Fibroblast of pulmonary artery (primary cell): ENCODE data around the gene CHAT.

ENCODE experiments used
- DNase-seq: peaks from one replicate; pipeline ENCODE4 v3.0.0-alpha.2; 2010; ENCODE audit warnings: low read depth
- H3K4me3 ChIP-seq: replicated peaks from 2 replicates; pipeline ENCODE4 v1.5.1; 2011; ENCODE audit warnings: low read depth, mild to moderate bottlenecking, control low read depth, low read length, moderate library complexity
- TF ChIP-seq, protein P1 (sequence below): IDR thresholded peaks from 2 replicates; pipeline ENCODE4 v1.5.1; 2011; ENCODE audit warnings: mild to moderate bottlenecking, control low read depth, low read length, inconsistent platforms; ENCODE audit errors: missing control alignments

Gene CHAT

GRCh38 chr10:49694466-49694865 lies 80.6 kb downstream of the CHAT start:
- H3K4me3 ChIP-seq: no peak overlapping the region
- TF ChIP-seq, protein P1, sequence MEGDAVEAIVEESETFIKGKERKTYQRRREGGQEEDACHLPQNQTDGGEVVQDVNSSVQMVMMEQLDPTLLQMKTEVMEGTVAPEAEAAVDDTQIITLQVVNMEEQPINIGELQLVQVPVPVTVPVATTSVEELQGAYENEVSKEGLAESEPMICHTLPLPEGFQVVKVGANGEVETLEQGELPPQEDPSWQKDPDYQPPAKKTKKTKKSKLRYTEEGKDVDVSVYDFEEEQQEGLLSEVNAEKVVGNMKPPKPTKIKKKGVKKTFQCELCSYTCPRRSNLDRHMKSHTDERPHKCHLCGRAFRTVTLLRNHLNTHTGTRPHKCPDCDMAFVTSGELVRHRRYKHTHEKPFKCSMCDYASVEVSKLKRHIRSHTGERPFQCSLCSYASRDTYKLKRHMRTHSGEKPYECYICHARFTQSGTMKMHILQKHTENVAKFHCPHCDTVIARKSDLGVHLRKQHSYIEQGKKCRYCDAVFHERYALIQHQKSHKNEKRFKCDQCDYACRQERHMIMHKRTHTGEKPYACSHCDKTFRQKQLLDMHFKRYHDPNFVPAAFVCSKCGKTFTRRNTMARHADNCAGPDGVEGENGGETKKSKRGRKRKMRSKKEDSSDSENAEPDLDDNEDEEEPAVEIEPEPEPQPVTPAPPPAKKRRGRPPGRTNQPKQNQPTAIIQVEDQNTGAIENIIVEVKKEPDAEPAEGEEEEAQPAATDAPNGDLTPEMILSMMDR: no peak

DNA sequence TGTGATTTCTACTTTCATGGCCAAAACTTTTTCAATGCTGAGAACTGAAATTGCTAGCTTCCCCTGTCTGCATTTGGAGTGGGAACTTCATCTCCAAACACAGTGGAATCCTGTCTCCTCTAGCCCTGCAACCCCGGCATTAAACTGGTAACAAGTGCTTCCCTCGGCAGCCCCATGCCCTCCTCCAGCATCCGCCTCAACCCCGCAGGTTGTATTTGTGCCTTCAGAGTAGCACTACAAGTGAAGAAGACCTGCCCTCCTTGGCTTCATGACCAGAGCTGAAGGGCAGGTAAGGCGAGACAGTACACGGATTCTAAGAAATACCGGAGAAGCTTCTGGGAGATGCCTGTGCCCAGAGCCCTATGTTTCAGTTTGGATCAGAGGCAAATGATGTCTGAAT lies 82.5 kb downstream of the CHAT start:
- TF ChIP-seq, protein P1: no peak
- no peak for DNase-seq
- H3K4me3 ChIP-seq: no peak overlapping the region

More at GRCh38 chr10:49694466-49694865, 80.6 kb downstream of the CHAT start:
- DNase-seq: no peak

DNA sequence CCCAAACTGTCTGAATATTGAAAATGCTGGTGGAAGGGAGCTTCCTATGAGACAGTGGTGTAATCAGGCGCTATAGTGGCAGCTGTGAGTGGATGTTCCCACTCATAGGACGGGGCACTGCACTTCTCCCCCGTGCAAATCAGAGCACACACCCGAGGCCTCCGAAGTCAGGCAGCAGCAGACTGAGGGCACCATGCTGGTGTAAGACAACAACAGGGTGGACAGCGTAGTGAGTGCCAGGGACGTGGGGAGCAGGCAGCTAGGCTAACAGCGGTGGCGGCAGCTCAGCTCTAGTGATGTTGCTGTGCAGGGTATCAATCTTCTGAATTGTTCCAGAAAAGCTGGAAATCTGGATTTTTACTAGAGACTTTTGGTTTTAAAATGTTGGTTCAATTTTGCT lies 84.8 kb downstream of the CHAT start:
- no peak overlapping the region for H3K4me3 ChIP-seq
- DNase-seq: no peak
- TF ChIP-seq, protein P1: no peak

GRCh38 chr10:49700211-49700610 lies 86.4 kb downstream of the CHAT start:
- no peak for DNase-seq
- TF ChIP-seq, protein P1: no peak
- no peak overlapping the region for H3K4me3 ChIP-seq

DNA sequence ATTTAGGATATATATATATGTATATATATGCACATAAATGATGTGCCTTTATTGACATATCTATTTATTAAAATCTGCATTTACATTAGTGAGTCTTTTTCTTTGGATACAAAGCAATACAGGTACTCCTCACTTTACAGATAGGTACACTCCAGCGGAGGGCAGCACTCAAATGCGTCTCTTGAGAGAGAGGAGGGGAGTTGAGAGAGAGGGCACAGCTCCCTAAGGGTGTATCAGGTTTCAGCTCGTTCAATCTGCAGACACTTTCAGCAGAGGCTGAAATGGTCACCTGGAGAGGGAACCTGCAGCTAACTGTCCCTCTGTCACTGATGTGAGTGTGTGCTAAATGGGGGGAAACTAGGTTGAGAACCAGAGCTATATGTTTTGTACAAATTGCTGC lies 87.2 kb downstream of the CHAT start:
- H3K4me3 ChIP-seq: no peak overlapping the region
- no peak for DNase-seq
- TF ChIP-seq, protein P1: no peak

GRCh38 chr10:49707585-49707984 lies 93.7 kb downstream of the CHAT start:
- no peak overlapping the region for H3K4me3 ChIP-seq
- TF ChIP-seq, protein P1: no peak
- no peak for DNase-seq

- no peak overlapping the region for H3K4me3 ChIP-seq
- no peak for DNase-seq
- TF ChIP-seq, protein P1: no peak
Measured at GRCh38 chr10:49709934-49710333, 96.1 kb downstream of the CHAT start.
